Prostate gland (tissue), 2 donors: ENCODE results near the gene MADD. TPM values are rescaled to one million over a fixed set of nuclear protein-coding genes. Genes with fewer than 3 reads are reported as not detected.

Experiments used
- DNase-seq: peaks from one replicate; pipeline ENCODE4 v3.0.0-alpha.2; 2019; ENCODE audit warnings: low spot score
- H3K27ac ChIP-seq, 2 donors: fragments of 200-600 bp; sonication (generic); 2 replicates each; pipeline ENCODE4 v1.5.1; 2017 to 2019
- H3K27me3 ChIP-seq: fragments of 200-600 bp; sonication (generic); replicated peaks from 2 replicates; pipeline ENCODE4 v1.5.1; 2019; ENCODE audit not compliant: insufficient read depth
- H3K36me3 ChIP-seq, 2 donors: fragments of 200-600 bp; sonication (generic); 1 replicate in 1 of 2; 2 replicates in 1 of 2; pipeline versions ENCODE4 v1.5.1 to v1.8.1; 2017 to 2019
- H3K4me1 ChIP-seq: fragments of 200-600 bp; sonication (generic); replicated peaks from 2 replicates; pipeline ENCODE4 v1.5.1; 2019
- H3K4me3 ChIP-seq, 2 donors: fragments of 200-600 bp; sonication (generic); 2 replicates each; pipeline ENCODE4 v1.5.1; 2017 to 2019
- H3K9me3 ChIP-seq: fragments of 200-600 bp; sonication (generic); 2 replicates; pipeline ENCODE4 v1.5.1; 2017
- CTCF ChIP-seq, 4 experiments: fragments of 200-600 bp in 2 of 4; fragments of 450-650 bp in 2 of 4; sonication (generic) in 2 of 4; IDR thresholded peaks; 1 replicate in 3 of 4; 2 replicates in 1 of 4; pipeline ENCODE4 v1.5.1; 2016 to 2019; ENCODE audit warnings: antibody characterized with exemption in 4 of 4, mild to moderate bottlenecking in 2 of 4, moderate library complexity in 2 of 4
- POLR2A ChIP-seq: fragments of 450-650 bp; IDR thresholded peaks from one replicate; pipeline ENCODE4 v1.6.1; 2016; ENCODE audit warnings: antibody characterized with exemption, mild to moderate bottlenecking
- POLR2AphosphoS5 ChIP-seq: sonication (generic); formaldehyde crosslinking; IDR thresholded peaks from one replicate; pipeline ENCODE4 v1.6.1; 2017; ENCODE audit warnings: antibody characterized with exemption
- WGBS: methylation state at CpG from one replicate; pipeline ENCODE4 v1.1.5; 2018; 5-methylcytosine and 5-hydroxymethylcytosine counted together
- intact Hi-C: fragments of 100-400 bp; cut with DNase I; formaldehyde crosslinking; loops from one replicate; pipeline ENCODE4 v1.14.2; 2022
- total RNA-seq, 2 donors: library from RNA; depleted of rRNA; stranded (reverse); fragments of >200 nt; gene quantifications; one replicate each; pipeline ENCODE4 v1.1.0, GENCODE V29; 2016

The MADD gene
- total RNA-seq, 2 donors from 2014 or later: 53.6 to 87.3 TPM

DNA sequence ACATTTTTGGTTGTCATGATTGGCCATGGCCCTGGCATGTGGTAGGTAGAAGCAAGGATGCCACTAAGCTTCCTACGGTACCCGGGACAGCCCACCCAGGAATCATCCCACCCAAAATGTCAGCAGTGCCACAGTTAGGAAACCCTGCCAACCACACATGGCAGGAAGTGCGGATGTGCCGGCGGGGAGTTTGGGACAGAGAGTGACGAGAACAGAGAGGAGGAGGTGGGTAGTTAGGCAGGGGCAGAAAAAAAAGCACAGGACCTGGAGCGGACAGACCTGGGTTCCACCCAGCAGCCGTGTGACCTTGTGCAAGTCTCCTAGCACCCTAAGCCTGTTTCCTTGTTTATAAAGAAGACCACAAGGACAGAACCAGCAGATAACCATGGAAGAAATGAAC, 105.1 kb downstream of the MADD start:
- Histone ChIP-seq H3K27ac (no peak overlapping the region), H3K9me3 (no peaks in the 10 kb centered on the region), H3K36me3 (no peaks in the 10 kb centered on the region), H3K4me3 (no peak overlapping the region), H3K4me1 (no peaks in the 10 kb centered on the region), H3K27me3 (no peaks in the 10 kb centered on the region)
- TF ChIP-seq POLR2A: no peak
- no peak for TF ChIP-seq POLR2AphosphoS5
- no peak for TF ChIP-seq CTCF (IDR thresholded peaks at IDR 0.05)
- intact Hi-C loops: loop anchor here (10.0 kb wide), 1 partner anchor 480 kb away; no protein-coding TSS in a partner anchor
- WGBS: 92% methylated on average over 8 of the region's 8 CpGs
- no peak for DNase-seq

DNA sequence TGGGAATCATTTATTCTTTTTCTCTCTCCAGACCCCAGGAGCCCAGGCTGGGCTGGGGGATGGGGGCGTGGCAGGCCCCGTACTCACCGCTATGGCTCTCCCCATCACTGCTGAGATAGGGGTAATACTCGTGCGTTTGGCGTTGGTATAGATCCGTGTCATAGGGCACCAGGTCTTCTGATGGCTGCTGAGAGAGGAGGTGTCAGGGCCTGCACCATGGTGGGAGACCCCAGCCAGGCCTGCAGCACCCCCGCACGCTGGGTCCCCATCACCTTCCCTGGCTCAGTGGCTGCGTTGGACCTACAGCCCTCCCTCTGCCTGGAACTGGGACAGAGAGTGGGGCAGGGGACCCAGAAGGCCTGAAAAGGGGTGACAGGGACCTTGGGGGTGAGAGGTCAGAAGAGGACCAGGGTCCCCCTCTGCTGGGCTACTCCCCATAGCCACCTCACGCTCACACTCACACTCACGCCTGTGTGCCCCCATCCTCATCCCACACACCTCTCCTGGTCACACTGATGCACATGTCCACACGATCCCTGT, 105.7 kb downstream of the MADD start:
- Histone ChIP-seq H3K27me3 (no peaks in the 10 kb centered on the region), H3K4me3 (no peak overlapping the region), H3K4me1 (no peaks in the 10 kb centered on the region), H3K9me3 (no peaks in the 10 kb centered on the region), H3K36me3 (no peaks in the 10 kb centered on the region), H3K27ac (no peak overlapping the region)
- WGBS: 86% methylated on average over 13 of the region's 13 CpGs
- intact Hi-C loops: loop anchor here (10.0 kb wide), 1 partner anchor 479 kb away; no protein-coding TSS in a partner anchor
- no peak for DNase-seq
- TF ChIP-seq POLR2AphosphoS5 (no peak), POLR2A (no peak), CTCF (IDR thresholded peaks at IDR 0.05) (no peak)

- no peak for DNase-seq
- H3K27ac ChIP-seq: no peak overlapping the region
- no peaks in the 10 kb centered on the region for H3K9me3 ChIP-seq
- H3K27me3 ChIP-seq: no peaks in the 10 kb centered on the region
- WGBS: 74% methylated on average over 8 of the region's 8 CpGs
- H3K4me3 ChIP-seq: no peak overlapping the region
- no peaks in the 10 kb centered on the region for H3K4me1 ChIP-seq
- intact Hi-C loops: loop anchor here (10.0 kb wide), 1 partner anchor 479 kb away; no protein-coding TSS in a partner anchor
- TF ChIP-seq POLR2A (no peak), CTCF (IDR thresholded peaks at IDR 0.05) (no peak)
- no peaks in the 10 kb centered on the region for H3K36me3 ChIP-seq
Measured at GRCh38 chr11:47376107-47376524, 106.2 kb downstream of the MADD start.

GRCh38 chr11:47376525-47377371, 106.8 kb downstream of the MADD start:
- Histone ChIP-seq H3K9me3 (no peaks in the 10 kb centered on the region), H3K4me3 (no peak overlapping the region), H3K4me1 (no peaks in the 10 kb centered on the region), H3K36me3 (no peaks in the 10 kb centered on the region), H3K27ac (no peak overlapping the region), H3K27me3 (no peaks in the 10 kb centered on the region)
- no peak for DNase-seq
- intact Hi-C loops: loop anchor here (10.0 kb wide), 1 partner anchor 478 kb away; no protein-coding TSS in a partner anchor
- WGBS: 58% methylated on average over 14 of the region's 14 CpGs
- TF ChIP-seq CTCF (IDR thresholded peaks at IDR 0.05) (no peak), POLR2A (no peak), POLR2AphosphoS5 (no peak)
